Liver (tissue), 2 donors: ENCODE measurements around the gene LMBRD2.
A peak's percentile ranks its signal among the peaks of the same experiment; 100 is the strongest.

Experiments used
- FOXA1 ChIP-seq: IDR thresholded peaks from 2 replicates; pipeline ENCODE4 v1.6.1; 2016; ENCODE audit warnings: antibody characterized with exemption
- REST ChIP-seq: IDR thresholded peaks from 2 replicates; pipeline ENCODE4 v1.6.1; 2016; ENCODE audit warnings: antibody characterized with exemption, mild to moderate bottlenecking
- YY1 ChIP-seq: IDR thresholded peaks from 2 replicates; pipeline ENCODE4 v1.6.1; 2016; ENCODE audit warnings: antibody characterized with exemption, mild to moderate bottlenecking
- TF ChIP-seq, protein P1 (sequence below): fragments of 150-350 bp; IDR thresholded peaks from 2 replicates; pipeline ENCODE4 v1.5.1; 2017; ENCODE audit warnings: improper control_type of control experiment, low read depth, low read length; ENCODE audit not compliant: missing input control
- TF ChIP-seq, protein P2 (sequence below): IDR thresholded peaks from 2 replicates; pipeline ENCODE4 v1.6.1; 2016; ENCODE audit warnings: antibody characterized with exemption
- donor health status: healthy.

GRCh38 chr5:36089989-36090388 lies 61.7 kb downstream of the LMBRD2 start:
- TF ChIP-seq, protein P1, sequence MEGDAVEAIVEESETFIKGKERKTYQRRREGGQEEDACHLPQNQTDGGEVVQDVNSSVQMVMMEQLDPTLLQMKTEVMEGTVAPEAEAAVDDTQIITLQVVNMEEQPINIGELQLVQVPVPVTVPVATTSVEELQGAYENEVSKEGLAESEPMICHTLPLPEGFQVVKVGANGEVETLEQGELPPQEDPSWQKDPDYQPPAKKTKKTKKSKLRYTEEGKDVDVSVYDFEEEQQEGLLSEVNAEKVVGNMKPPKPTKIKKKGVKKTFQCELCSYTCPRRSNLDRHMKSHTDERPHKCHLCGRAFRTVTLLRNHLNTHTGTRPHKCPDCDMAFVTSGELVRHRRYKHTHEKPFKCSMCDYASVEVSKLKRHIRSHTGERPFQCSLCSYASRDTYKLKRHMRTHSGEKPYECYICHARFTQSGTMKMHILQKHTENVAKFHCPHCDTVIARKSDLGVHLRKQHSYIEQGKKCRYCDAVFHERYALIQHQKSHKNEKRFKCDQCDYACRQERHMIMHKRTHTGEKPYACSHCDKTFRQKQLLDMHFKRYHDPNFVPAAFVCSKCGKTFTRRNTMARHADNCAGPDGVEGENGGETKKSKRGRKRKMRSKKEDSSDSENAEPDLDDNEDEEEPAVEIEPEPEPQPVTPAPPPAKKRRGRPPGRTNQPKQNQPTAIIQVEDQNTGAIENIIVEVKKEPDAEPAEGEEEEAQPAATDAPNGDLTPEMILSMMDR, result peak; percentile 36
- TF ChIP-seq REST (no peak), FOXA1 (no peak), YY1 (no peak)
- TF ChIP-seq, protein P2, sequence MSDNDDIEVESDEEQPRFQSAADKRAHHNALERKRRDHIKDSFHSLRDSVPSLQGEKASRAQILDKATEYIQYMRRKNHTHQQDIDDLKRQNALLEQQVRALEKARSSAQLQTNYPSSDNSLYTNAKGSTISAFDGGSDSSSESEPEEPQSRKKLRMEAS, result no peak
